ENCODE results near the gene THSD7B. TPM values are rescaled to one million over a fixed set of nuclear protein-coding genes. Genes with fewer than 3 reads are reported as not detected.

THSD7B gene
- total RNA-seq, 1 donor from 2014 or later = 0.59 TPM

GRCh38 chr2:136787970-136788369, 22.6 kb downstream of the THSD7B start:
- no peak for ATAC-seq (ENCODE audit: poor library complexity)
- intact Hi-C loops (cut with DNase I) = no loop called here
- DNase-seq = no peak

GRCh38 chr2:136796339-136796738, 31.0 kb downstream of the THSD7B start:
- DNase-seq (no peak), ATAC-seq (ENCODE audit: poor library complexity) (no peak)
- intact Hi-C loops (cut with DNase I) = no loop called here

GRCh38 chr2:136798766-136799165, 33.4 kb downstream of the THSD7B start:
- ATAC-seq (ENCODE audit: poor library complexity) (no peak), DNase-seq (no peak)
- intact Hi-C loops (cut with DNase I) = no loop called here

GRCh38 chr2:136801661-136802060, 36.3 kb downstream of the THSD7B start:
- DNase-seq (no peak), ATAC-seq (ENCODE audit: poor library complexity) (no peak)
- intact Hi-C loops (cut with DNase I) = no loop called here

- ATAC-seq (ENCODE audit: poor library complexity) (no peak), DNase-seq (no peak)
- intact Hi-C loops (cut with DNase I) = no loop called here
Observed at GRCh38 chr2:136809998-136810397, 44.7 kb downstream of the THSD7B start.

GRCh38 chr2:136818839-136819238, 53.5 kb downstream of the THSD7B start:
- DNase-seq (no peak), ATAC-seq (ENCODE audit: poor library complexity) (no peak)
- intact Hi-C loops (cut with DNase I) = no loop called here

- ATAC-seq (ENCODE audit: poor library complexity) (no peak), DNase-seq (no peak)
- intact Hi-C loops (cut with DNase I) = no loop called here
Observed at GRCh38 chr2:136823291-136823690, 57.9 kb downstream of the THSD7B start.

- DNase-seq = no peak
- intact Hi-C loops (cut with DNase I) = no loop called here
- ATAC-seq (ENCODE audit: poor library complexity) = no peak
Observed at GRCh38 chr2:136828162-136828561, 62.8 kb downstream of the THSD7B start.

GRCh38 chr2:136828774-136829173, 63.4 kb downstream of the THSD7B start:
- DNase-seq (no peak), ATAC-seq (ENCODE audit: poor library complexity) (no peak)
- intact Hi-C loops (cut with DNase I) = no loop called here

GRCh38 chr2:136844546-136844945, 79.2 kb downstream of the THSD7B start:
- DNase-seq (no peak), ATAC-seq (ENCODE audit: poor library complexity) (no peak)
- intact Hi-C loops (cut with DNase I) = no loop called here

GRCh38 chr2:136858656-136859055, 93.3 kb downstream of the THSD7B start:
- intact Hi-C loops (cut with DNase I) = no loop called here
- ATAC-seq (ENCODE audit: poor library complexity) = no peak
- no peak for DNase-seq

GRCh38 chr2:136860443-136860958, 95.2 kb downstream of the THSD7B start:
- no peak for DNase-seq
- ATAC-seq (ENCODE audit: poor library complexity) = no peak
- intact Hi-C loops (cut with DNase I) = no loop called here

GRCh38 chr2:136863468-136863867, 98.1 kb downstream of the THSD7B start:
- intact Hi-C loops (cut with DNase I) = no loop called here
- DNase-seq (no peak), ATAC-seq (ENCODE audit: poor library complexity) (no peak)

GRCh38 chr2:136863874-136864273, 98.5 kb downstream of the THSD7B start:
- ATAC-seq (ENCODE audit: poor library complexity) (no peak), DNase-seq (no peak)
- intact Hi-C loops (cut with DNase I) = no loop called here

GRCh38 chr2:136871424-136871823, 106.1 kb downstream of the THSD7B start:
- intact Hi-C loops (cut with DNase I) = no loop called here
- DNase-seq = no peak
- no peak for ATAC-seq (ENCODE audit: poor library complexity)

GRCh38 chr2:136874258-136874657, 108.9 kb downstream of the THSD7B start:
- no peak for ATAC-seq (ENCODE audit: poor library complexity)
- no peak for DNase-seq
- intact Hi-C loops (cut with DNase I) = no loop called here

- DNase-seq (no peak), ATAC-seq (ENCODE audit: poor library complexity) (no peak)
- intact Hi-C loops (cut with DNase I) = no loop called here
Observed at GRCh38 chr2:136891100-136891499, 125.8 kb downstream of the THSD7B start.

GRCh38 chr2:136894007-136894634, 128.8 kb downstream of the THSD7B start:
- no peak for DNase-seq
- no peak for ATAC-seq (ENCODE audit: poor library complexity)
- intact Hi-C loops (cut with DNase I) = no loop called here

- DNase-seq = no peak
- intact Hi-C loops (cut with DNase I) = no loop called here
- no peak for ATAC-seq (ENCODE audit: poor library complexity)
Observed at GRCh38 chr2:136901732-136902131, 136.4 kb downstream of the THSD7B start.

- intact Hi-C loops (cut with DNase I) = no loop called here
- no peak for ATAC-seq (ENCODE audit: poor library complexity)
- no peak for DNase-seq
Observed at GRCh38 chr2:136905779-136906178, 140.4 kb downstream of the THSD7B start.

- no peak for DNase-seq
- no peak for ATAC-seq (ENCODE audit: poor library complexity)
- intact Hi-C loops (cut with DNase I) = no loop called here
Observed at GRCh38 chr2:136909777-136910176, 144.4 kb downstream of the THSD7B start.

All from Right ventricle myocardium superior (tissue), 1 donor.